Hematopoietic multipotent progenitor cell treated with erythropoietin and hydrocortisone succinate and interleukin-3 and kit ligand, for 8 days (in vitro differentiated cells): ENCODE measurements around the gene DSCAML1.

Experiments
- DNase-seq: peaks from one replicate; pipeline ENCODE4 v3.0.0-alpha.2; 2015

The DSCAML1 gene

DNA sequence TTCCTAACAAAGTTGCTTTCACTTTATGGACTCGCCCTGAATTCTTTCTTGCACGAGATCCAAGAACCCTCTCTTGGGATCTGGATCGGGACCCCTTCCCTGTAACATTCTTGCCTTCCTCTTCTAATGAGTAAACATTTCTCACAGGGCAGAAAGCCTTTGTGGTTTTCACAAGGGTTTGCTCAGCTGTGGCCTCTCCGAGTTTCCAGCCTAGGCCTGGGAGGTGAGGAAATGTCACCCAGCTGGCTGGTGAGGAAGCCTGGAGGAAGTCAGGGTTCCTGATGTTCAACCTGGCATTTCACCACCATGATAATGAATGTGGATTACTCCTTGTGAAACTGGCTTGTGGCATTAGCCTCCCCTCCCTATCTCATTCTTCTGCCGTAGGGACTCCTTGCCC, 224.9 kb downstream of the DSCAML1 start:
- DNase-seq: no peak

DNA sequence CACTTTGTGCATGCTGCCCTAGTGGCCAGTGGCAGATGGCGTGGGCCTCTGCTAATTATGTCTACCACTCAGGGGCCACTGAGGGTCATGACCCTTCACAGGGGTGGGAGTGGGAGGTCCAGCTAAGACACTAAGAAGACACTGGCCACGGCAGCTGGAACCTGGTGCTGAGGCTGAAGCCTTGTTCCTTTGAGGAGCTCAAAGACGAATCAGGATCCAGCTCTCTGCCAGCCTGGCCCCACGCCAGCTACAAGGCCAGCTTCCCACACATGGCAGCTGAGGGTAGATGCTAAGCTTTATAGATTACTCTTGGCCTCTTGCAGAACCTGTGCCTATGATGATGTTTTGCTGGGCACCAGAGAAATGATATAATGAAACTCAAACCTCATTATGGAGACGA, 226.3 kb downstream of the DSCAML1 start:
- no peak for DNase-seq

DNA sequence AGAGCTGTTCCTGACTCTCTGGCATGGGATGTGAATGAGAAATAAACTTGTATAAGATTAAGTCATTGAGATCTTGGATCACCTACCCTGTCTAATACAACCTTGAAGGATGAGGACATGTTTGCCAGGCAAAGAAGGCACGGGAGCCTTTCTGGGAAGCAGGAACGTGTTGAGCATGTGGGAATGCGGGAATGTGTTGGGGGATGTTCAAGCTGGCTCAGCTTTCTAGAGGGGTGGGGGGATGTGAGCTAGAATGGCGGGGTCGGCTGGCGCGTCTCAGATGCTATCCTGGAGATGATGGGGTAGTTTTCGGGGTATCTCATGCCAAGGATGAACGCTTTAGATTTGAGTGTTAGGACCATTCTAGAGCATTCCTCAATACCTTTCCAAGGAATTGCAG, 227.1 kb downstream of the DSCAML1 start:
- DNase-seq: no peak

DNA sequence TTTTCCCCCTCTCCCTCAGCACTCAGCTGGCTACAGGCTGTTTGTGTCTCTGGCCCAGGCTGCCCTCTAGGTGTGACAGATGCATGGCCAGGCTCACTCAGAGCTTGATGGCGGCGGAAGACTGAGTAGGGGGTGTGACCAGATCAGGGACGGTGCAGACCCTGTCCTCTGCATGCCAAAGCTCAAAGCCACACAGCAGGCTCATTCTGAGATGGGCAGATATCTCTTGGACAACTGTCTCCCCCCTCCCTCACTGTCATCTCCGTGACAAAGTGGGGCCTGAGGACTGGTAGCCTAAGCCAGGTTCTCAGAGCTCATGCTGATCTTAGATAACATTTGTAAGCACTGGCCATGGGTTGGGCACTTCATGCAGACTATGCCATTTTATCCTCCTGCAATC, 231.3 kb downstream of the DSCAML1 start:
- no peak for DNase-seq

DNA sequence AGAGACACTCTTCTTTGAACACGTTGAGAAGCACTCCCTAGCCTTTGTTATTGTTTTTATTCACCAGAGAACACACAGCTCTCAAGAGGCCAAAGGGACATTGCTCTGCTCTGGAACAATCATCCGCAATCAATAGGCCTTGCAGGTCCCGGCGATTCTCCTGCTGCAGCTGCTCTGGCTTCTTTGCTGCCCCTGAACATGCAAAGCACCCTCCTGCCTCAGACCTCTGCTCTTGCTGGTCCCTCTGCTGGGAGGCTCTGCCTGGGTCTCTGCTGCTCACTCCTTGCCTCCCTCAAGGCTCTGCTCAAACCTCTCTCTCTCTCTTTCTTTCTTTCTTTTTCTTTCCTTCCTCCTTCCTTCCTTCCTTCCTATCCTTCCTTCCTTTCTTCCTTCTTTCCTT, 232.7 kb downstream of the DSCAML1 start:
- no peak for DNase-seq

DNA sequence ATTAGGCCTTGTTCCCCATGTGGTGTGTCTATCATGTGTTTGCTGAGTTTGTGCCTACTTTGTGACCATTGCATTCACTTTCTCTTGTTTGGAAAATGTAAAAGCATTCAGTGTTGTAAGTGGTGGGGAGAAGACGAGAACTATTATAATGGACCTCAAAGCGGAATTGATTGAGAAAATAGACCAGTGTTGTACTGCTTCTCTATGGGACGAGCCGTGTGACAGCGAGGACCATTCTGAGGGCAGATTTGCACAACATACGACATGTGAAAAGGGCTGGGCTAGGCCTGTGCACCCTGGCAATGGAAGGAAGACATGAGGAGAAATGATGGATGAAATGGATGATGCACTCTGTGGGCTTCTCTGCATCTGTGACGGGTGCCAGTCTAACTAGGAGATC, 233.5 kb downstream of the DSCAML1 start:
- no peak for DNase-seq

DNA sequence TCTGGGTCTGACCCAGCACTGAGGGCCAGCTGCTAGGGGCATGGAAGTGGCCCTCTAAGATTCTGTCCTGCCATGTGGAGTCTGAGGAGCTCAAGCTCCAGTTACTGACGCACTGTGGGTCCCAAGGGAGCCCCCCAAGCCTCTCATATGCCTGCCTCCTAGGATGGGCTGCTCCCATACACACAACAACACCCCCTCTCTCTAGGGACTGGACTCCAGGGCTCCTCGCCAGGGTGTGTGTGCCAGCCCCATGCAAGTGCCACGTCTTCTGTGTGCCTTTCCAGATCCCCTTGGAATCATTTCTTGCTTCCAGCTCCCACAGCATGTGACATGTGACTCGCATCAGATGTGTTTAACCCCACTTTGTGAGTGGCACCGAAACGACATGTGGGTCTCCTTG, 234.9 kb downstream of the DSCAML1 start:
- no peak for DNase-seq

DNA sequence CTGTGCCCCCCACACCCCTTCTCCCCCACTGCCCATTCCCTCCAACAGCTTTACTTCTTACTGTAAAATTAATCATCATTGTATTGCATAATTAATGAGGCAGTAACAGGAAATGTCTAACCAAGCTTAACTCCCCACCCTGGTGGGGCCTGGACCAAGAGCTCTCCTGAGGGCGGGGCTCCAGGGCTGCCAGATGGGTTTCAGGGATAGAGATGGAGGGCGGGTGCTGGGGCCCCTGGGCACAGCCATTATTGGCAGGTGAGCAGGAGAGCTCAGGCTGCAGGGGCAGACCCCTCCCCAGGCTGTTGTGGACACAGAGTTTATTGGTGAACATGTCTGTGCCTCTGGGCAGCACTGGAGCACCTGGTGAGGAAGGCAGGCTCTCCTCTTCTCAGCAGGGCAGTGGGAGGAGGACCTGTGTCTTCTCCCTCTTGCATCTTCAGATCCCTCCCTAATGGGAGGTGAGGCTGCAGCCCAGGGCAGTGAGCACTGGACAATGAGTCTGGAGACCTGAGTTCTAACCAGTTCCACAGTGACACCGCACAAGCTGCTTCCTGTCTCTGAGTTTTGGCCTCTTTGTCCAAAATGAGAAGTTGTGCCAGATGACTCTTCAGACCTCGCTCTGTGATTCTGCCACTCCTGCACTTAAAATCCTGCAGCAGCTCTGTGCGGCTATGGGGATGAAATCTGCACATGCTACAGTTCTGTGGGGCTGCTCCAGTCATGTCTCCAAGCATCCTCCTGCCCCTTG, 236.1 kb downstream of the DSCAML1 start:
- no peak for DNase-seq

DNA sequence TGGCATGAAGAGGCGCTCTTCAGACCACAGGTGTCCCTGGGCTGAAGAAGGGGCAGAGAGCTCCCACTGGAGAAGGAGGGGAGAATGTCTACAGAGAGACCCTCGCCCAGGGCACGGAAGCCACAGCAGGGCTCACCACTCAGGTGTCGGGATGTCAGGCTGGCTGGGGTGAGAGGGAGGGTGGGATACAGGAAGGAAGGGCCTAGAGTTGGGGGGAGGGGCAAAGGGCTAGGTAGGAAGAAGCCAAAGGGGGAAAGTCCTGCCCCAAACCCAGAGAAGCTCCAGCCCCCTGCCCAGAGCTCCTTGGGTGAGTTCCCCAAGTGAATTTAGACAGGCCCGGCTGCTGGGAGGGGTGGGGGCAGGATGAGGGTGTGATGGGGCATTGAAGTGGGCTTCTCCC, 237.3 kb downstream of the DSCAML1 start:
- no peak for DNase-seq

DNA sequence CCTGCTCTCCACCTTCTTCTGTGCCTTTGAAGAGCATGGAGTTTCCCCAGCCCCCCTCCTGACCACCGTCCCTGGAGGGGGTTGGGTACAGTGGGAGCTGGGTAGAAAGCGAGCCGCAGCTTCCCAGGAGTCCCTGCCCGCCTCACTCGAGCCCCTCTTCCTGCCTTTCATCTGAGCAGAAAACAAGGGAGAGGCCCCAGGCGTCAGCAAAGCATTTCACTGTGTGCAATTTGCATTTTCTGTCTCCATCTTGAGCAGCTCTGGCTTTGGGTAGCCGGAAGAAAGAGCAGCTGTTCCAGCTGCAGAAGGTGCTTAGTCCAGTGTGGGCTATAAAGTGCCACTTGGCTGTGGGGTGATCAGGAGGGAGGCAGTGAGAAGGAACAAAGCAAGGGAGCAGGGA, 239.7 kb downstream of the DSCAML1 start:
- no peak for DNase-seq

DNA sequence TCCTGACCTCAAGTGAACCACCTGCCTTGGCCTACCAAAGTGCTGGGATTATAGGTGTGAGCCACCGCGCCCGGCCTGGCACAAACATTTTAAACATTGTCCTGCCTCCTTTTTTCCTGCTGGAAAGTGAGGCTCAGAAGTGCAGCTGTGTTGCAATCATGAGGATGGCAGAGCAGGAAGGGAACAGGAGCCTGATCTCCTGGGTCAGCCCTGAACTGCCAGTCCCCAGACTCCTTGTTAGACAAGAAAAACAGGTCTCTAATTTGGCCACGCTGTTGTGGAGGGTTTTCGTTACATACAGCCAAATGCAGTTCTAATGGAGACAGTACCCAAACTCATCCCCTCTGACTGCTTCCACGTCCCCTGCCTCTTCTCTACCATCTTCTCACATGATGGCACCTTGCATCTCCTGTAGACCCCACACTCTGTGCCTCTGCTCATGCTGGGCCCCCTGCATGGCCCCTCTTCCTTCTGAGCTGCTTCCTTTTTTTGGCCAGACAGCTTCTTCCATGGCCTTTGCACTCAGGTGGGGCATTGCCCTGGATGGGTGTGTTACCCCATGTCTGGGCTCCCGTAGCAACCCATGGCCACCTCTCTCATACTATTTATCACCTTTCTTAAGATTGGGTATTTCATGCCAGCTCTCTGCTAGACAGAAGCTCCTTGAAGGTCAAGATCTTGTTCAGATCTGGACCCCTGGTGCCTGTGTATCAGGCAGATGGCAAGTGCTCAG, 242.2 kb downstream of the DSCAML1 start:
- no peak for DNase-seq

DNA sequence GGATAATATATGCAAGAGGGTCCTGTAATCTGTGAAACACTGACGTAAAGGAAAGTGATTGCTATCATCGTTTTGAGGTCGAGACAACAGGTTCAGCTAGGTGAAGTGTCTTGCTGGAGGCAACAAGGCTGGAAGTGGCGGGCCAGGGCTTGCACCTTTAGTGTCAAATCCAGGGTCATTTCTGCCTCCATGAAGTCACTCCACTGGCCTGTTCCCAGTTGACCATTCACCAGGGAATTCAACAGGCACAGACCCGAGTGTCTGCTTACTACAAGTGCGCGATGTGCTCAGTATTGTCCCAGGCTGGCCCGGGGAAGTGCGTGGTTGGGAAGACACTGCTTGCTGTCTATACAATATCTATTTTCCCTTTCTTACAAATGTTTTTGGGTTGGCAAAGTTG, 244.4 kb downstream of the DSCAML1 start:
- no peak for DNase-seq

DNA sequence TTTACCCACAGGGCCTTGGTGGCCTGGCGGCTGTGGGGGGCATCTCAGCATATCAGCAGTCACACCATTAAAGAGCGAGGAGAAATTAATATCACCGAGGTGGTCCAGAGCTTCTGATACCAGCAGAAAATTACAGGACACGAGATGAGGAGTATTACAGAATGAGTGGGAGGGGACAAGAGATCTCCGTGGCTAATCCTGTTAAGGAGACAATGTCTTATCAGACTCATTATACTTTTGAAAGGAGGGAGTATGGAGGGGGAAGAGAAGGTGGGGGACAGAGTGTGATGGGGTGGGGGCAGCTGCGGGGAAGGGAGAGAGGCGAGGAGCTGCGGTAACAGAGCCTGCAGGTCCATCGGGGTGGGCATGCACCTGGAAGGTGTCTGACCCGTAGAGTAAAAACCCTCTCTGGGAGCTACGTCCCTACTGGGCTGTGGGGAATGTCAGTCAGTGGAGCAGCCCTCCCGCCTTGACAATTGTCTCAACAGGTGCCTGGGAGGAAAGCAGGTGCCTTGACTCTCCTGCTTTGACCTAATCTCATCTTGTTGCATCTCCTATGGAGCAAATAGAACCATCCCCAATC, 245.2 kb downstream of the DSCAML1 start:
- DNase-seq: no peak

DNA sequence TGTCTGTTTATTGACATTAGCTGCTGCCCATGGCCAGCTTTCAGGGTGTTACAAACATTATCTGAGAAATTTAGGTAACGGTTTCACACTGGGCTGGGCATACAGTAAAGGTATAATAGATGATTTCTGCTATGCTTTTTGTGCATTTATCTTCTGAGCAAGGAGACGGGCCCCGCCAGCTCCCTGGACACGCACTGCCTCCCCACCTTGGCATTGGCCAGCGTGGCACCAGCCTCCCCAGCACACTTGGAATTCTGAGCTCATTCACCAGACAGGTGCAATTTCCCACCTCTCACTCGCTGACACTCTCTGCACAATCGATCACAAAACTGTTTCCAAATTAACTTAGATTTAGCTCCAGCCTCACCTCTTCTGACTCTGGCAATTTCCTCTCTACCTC, 246.6 kb downstream of the DSCAML1 start:
- DNase-seq: no peak

DNA sequence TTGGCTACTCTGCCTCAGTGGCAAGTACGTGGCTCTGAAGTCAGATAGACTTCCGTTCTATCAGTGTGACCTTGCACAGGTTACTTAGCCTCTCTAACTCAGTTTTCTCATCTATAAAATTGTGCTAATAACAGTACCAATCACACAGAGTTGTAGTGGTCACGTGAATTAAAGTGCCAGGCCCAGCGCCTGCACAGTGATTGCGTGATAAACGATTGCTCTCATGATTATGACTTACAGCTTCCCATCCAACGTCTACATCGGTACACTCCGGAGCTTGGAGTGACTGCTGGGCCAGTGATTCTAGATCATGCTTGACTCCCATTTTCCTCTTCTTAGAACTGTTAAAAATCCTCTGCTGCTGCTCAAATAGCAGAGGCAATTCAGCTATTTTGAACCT, 247.6 kb downstream of the DSCAML1 start:
- DNase-seq: no peak

DNA sequence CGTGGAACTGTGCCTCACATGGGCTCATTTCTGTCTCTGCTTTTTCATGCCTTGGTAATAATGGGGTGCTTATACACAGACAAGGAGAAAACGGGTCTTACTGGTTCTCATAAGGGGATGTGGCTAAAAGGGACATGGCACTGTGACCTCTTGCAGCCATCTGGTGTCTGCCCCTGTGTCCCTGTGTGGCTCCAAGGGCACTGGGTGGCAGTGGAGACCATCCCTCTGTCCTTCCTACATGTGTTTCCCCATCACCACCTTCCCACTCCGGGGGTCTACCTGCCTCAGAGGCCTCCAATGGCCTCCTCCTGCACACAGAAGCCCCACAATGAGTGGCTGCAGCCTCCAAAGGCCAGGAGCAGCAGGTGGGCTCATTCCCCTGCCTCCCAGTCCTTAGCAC, 248.1 kb downstream of the DSCAML1 start:
- DNase-seq: no peak

DNA sequence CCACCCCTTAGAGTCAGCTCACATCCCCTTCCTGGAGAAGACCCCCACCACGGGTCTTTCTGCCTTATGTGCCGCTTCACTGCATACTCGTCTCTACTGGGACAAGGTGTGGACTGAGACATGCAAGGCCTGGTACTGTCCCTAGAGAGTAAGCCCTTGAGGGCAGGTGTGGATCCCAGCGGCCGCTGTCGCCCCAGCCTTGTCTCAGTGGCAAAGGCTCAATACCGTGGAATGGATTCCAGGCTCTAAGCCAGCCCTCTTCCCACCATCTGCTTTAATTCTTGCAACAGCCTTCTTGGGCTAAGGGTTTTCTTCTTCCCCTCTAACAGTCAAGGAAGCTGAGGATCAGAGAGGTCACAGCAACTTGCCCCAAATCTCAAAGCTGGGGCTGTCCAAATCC, 249.1 kb downstream of the DSCAML1 start:
- no peak for DNase-seq

DNA sequence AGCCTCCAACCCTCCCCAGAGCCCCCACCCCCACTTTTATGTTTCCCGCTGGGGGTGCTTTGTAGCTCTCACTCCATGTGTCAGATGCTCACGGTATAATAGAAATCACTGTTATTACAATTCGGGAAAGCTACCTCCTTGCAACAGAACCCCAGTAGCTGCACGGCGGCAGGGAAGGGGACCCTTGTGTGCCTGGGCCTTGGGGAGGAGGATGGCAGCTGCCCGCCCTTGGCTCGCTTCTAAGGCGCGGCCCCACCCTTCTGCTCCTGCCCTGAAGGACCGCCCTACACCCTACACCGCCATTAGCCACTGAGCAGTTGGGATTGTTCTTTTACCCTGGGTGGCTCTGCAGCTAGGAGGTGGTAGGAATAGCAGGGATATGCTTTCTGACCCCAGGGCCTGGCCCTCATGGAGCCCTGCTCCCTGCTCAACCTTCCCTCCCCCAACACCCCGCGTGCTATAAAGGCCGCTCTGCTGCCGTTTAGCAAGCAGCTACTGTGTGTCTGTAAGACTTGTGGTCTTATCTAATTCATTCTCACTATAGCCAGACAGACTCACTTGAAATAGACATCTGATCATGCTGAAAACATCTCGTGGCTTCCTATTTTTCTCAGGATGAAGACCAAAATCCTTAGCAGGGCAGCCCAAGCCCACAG, 249.7 kb downstream of the DSCAML1 start:
- no peak for DNase-seq

DNA sequence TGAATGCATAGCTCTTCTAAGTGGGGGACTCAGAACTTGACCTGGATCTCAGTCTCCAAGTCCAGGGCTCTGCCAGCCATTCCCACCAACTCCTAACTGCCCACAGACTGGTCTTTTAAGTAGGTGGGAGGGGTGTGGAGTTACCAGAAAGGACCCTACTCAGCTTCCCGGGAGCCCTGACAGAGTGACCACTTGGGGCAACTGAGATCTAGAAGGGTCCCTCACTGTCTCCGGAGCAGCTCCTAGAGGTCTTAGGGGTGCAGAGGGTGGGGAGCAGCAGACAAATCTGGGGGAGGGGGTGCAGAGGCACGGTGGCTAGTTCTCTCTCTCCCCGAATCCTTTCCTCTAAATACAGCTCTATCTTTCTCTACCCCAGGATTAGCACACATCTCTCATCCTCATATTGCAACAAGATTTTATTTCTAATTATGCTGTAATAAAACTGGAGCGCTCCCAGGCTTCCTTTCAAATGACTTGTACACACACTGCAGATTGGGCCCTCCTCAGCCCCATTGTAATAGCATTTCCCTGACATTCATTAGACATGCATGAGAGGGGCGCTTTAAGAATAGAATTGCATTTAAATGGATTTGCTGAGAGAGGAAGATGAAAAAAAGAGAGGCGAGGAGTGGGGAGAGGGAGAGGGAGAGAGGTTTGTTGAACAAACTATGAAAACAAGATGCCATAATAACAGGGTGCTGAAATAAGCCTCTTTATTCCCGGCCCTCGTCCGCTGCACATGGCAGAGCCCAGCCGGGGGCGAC, 250.4 kb downstream of the DSCAML1 start:
- DNase-seq: no peak

DNA sequence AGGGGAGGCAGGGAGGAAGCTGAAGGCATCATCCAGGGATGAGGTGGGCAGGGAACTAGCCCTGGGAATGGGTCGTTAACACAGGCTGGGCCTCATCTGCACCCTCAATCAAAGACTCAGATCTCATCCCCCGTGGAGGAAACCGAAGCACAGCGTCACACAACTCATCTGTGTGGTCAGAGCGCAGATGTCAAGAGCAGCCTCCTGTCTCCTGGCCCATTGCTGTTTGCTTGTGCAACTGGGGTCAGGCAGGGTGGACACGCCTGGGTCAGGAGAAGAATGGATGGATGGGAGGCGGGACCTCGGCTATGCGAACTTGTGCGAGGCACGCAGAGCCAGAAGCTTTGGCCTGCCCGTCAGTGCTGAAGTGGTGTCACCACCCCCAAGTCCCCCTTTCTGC, 251.3 kb downstream of the DSCAML1 start:
- no peak for DNase-seq

DNA sequence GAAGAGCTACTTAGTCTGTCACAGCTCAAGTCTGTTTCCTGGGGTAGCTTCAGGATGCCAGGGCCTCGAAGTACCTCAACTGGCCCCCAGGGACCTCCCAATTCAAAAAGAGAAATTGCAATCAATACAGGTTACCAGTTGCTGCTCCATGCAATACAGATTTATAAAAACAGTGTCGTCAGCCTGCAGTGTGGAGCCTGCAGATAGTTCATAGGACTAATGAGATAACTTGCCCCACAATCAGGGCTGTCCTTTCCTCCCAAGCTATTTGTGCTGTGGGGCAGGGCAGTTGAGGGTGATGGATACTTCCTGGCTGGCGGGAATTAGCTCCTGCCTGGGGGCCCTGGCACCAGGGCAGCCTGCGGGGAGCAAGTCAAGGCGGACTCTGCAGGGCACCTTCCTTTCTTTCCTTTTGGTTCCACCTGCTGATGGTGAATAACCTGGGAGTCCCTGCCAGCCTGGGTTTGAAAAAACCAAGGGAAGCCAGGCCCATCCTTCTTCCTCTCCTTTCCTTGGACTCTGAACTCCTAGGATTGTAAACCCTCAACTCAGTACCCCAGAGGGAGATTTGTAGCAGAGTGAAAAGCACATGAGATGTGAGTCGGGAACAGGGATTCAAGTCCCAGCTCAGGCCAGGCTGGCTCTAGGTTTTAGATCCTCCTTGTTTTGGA, 252.8 kb downstream of the DSCAML1 start:
- DNase-seq: no peak

DNA sequence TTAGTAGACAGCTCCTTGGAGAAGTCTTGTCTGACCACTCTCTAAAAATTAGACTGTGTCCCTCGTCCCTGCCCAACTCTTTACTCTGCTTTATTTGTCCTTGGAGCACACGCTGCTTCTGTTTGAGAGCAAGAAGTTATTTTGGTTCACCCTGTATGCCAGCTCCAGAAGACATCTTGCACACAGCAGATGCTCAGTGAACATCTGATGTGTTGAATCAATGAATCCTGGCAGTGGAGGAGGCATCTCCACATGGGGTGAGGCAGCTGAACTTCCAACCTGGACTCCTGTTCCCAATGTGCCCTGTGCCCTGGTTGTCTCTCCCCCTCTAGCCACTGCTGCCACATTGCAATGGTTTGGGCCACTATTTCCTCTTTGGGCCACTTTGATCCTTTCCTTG, 255.8 kb downstream of the DSCAML1 start:
- no peak for DNase-seq
